Measurements from ENCODE around the gene SGIP1.

- TF ChIP-seq, protein P1, sequence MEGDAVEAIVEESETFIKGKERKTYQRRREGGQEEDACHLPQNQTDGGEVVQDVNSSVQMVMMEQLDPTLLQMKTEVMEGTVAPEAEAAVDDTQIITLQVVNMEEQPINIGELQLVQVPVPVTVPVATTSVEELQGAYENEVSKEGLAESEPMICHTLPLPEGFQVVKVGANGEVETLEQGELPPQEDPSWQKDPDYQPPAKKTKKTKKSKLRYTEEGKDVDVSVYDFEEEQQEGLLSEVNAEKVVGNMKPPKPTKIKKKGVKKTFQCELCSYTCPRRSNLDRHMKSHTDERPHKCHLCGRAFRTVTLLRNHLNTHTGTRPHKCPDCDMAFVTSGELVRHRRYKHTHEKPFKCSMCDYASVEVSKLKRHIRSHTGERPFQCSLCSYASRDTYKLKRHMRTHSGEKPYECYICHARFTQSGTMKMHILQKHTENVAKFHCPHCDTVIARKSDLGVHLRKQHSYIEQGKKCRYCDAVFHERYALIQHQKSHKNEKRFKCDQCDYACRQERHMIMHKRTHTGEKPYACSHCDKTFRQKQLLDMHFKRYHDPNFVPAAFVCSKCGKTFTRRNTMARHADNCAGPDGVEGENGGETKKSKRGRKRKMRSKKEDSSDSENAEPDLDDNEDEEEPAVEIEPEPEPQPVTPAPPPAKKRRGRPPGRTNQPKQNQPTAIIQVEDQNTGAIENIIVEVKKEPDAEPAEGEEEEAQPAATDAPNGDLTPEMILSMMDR (conservative IDR thresholded peaks at IDR 0.05; ENCODE audit: low read depth, low read length): peak; percentile 51
- TF ChIP-seq EZH2 (IDR thresholded peaks at IDR 0.05; ENCODE audit: low read length, unreplicated experiment): no peak
These were observed 199.5 kb downstream of the SGIP1 start for GRCh38 chr1:66733348-66734017.

All from PC-3 (cell line).